SHP77 treated with DMSO at 0.1 percent for 48 hours (cell line): ENCODE data around the gene TAF9B.
"Not testable (repeated sequence)": the region's sequence is repeated elsewhere in the genome, so short reads cannot be mapped to it uniquely, and the experiment has no call there.

Source experiments
- DNase-seq: peaks from one replicate; lab custom pipeline; 2025; lab: John Stamatoyannopoulos, UW

TAF9B gene, protein sequence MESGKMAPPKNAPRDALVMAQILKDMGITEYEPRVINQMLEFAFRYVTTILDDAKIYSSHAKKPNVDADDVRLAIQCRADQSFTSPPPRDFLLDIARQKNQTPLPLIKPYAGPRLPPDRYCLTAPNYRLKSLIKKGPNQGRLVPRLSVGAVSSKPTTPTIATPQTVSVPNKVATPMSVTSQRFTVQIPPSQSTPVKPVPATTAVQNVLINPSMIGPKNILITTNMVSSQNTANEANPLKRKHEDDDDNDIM

DNA sequence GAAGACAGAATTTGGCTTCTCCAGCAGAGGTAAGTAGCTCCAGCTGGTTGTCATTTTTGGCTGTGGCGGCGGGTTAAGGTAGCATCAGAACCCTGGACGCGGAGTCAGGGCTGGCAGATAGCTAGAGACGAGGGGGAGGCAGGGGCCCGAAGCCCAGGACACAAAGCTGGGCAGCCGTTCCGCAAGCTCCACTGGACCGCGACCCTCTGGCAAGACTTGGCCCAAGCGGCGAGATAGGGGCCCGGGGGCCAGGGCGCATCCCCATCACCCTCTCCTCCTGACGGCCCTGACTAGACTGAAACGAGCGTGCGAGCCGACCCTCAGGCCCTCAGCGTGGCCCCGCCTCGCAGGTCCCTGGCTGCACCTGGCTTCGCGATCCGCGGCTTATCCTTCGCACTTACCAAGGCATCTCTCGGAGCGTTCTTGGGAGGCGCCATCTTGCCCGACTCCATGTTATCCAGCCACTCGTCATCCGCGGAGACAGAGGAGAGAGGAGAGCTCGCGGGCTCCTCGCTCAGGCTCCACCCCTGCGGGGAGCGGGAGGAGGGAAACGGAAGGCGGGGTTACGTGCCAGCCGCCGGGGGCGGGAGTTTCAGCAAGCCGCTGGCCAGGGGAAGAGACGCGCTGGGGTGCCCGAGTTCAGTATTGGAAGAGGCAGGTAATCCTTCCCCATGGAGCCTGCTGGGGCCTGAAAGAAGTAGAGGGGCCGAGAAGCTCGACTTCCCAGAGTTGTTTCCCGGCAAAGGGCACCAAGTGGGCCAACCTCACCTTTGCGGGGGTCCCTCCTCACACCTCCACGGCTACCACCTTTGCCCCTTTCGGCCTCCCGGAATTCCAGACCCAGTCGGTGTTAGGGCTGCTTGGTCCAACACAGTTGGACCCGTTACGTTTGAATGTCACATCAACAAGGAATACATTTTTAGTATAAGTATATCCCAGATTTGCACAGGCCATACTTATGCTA lies at the start of gene TAF9B:
Gene TAF9B, minus strand, starts transcription at position 491 of the 964 bp plus-strand sequence. Its CDS starts 39 bp downstream, at position 452.
- DNase-seq = peak; percentile 14

GRCh38 chrX:78182881-78183280 lies 43.4 kb upstream of the TAF9B start:
- no peak for DNase-seq

DNA sequence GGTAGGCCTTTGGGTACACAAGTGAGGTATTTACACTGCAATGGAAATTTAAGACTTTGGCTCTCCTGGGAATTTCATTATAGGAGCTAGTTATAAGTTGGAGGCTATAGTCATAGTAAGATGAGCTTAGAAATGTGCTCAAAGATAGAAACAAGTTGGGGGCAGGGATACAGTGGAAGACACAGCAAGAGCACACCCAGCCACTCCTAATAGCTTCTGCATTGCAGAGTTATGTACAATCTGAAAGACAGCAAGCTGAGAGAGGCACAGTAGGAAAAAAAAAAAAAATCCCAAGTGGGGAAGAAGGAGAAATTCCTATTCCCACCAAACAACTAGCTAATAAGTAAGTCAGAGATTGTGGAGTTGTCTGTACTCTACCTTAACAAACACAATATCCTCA lies 41.9 kb upstream of the TAF9B start:
- no peak for DNase-seq

DNA sequence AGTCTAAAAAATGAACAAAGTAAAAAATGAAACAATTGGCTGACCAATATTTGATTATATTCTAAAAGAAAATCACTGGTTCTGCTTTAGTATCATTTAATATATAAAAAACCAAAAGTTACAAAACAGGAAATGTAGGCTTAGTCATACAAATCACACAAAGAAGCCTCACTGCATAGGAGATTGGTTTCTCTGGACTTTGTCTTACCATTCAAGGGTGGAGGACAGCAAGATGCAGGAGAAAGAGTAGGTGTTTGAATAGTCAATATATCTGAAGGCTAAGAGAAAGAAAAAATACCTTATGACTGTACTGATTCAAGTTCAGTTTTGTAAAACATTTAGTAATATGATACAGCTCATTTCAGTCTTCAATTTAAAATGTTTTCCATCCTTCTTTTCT lies 28.6 kb upstream of the TAF9B start:
- DNase-seq = no peak

GRCh38 chrX:78165425-78165824 lies 26.0 kb upstream of the TAF9B start:
- no peak for DNase-seq

DNA sequence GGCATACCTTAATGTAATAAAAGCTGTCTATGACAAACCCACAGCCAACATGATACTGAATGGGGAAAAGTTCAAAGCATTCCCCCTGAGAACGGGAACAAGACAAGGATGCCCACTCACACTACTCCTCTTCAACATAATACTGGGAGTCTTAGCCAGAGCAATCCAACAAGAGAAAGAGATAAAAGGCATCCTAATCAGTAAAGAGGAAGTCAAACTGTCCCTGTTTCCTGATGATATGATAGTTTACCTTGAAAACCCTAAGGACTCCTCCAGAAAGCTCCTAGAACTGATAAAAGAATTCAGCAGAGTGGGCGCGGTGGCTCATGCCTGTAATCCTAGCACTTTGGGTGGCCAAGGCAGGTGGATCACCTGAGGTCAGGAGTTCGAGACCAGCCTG lies 23.7 kb upstream of the TAF9B start:
- not testable (repeated sequence) for DNase-seq

- not testable (repeated sequence) for DNase-seq
Observed at GRCh38 chrX:78160711-78161110, 21.3 kb upstream of the TAF9B start.

- DNase-seq = not testable (repeated sequence)
Observed at GRCh38 chrX:78157846-78158245, 18.4 kb upstream of the TAF9B start.

DNA sequence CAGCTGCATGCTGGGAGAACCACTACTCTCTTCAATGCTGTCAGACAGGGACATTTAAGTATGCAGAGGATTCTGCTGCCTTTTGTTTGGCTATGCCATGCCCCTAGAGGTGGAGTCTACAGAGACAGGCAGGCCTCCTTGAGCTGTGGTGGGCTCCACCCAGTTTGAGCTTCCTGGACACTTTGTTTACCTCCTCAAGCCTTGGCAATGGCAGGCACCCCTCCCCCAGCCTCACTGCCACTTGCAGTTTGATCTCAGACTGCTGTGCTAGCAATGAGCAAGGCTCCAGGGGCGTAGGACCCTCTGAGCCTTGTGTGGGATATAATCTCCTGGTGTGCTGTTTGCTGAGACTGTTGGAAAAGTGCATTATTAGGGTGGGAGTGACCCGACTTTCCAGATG lies 17.9 kb upstream of the TAF9B start:
- DNase-seq = not testable (repeated sequence)

- DNase-seq = not testable (repeated sequence)
Observed at GRCh38 chrX:78147002-78147540, 7.6 kb upstream of the TAF9B start.

- no peak for DNase-seq
Observed at GRCh38 chrX:78140206-78140605, 756 bp upstream of the TAF9B start.

DNA sequence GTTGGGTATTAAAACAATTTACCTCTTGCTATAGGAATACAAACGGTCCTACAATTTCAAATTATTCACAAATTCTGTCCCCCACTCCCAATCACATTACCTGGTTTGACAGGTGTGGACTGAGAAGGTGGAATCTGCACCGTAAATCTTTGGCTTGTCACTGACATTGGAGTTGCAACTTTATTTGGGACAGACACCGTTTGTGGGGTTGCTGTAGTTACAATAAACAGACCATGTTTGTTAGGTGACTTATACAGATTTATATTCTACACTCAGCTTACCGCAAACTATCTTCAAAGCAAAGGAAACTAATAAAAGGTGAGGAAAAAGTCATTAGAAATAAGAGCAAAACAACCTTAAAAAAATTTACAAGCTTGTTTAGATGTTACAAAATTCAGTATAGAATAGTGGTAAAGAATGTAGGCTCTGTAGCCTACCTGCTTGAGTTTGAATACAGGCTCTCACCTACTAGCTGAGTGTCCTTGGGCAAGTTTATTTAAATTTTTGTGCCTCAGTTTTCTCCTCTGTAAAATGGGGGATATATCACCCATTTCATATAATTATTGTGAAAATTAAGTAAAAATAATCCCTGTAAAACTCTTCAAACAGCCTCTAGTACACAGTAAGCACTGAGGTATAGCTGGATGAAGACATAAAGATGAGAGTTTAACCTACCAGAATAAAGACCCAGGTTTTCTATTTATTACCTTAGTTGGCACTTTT lies 6.1 kb downstream of the TAF9B start:
- DNase-seq = no peak

DNA sequence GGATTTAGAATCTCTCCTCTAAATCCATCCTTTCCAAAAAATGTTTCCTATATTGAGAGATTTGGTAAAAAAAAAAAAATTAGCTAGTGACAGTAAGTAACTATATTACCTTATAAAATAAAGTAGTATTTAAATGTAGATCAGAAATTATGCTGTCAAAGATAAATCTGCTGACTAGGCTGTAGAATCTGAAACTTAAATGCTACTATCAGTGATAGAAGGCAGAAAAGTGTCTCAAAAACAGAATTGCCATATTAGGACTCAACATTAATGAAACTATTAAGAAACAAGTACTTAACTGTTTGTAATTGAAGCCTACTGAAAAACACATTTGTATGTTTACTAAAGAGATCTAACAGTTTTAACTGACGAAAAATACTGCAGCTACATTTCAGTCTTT lies 8.3 kb downstream of the TAF9B start:
- no peak for DNase-seq

DNA sequence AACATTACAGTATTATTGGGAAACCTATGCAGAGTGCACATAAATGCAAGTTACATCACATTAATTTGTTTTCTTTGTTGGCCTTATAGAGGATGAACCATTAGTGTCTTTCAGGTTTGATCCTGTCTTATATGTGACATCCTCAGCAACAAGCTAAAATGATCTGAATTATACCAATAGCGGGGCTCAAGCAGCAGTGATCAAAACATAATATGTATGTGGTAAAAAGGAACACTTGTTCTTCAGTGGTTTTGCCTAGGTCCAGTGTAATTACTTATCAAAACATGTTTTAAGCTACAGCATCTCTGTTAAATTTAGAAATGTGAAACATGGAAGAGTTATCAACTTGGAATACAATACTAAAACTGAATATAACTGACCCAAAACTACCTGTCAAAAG lies 9.1 kb downstream of the TAF9B start:
- no peak for DNase-seq

DNA sequence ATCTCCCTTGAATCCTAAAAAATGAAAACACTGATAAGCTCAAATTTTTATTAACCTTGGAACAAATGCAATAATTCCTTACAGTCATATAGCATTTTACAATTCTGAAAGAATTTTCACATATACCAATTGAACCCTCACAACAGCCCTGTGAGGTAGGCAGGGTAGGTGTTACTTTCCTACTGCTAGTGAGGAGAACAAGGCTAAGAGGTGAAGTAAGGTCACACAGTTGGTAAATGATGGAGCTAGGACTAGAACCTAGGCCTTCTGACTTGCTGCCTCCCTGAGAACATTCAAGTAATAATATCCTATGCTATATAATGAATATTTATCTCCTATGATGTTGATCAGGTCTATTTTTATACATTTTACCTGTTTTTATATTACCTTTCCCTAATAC lies 9.7 kb downstream of the TAF9B start:
- DNase-seq = no peak

DNA sequence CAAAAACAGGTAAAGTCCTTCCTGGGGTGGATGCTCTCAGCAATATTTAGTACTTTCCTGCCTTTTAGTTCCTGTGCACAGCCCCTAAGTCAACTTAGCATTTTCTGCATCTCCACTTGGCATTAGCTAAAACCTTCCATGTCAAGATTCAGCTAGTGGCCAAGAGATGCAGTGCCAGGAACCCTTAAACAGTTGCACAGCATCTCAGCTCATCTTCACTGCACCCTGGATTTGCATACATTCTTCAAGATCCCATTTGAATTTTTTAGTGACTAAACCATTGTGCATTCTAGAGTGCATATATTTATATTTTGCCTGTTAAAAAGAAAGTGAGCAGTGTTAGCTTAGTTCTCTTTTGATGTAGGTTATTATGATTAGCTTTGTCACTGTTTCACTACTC lies 13.7 kb downstream of the TAF9B start:
- not testable (repeated sequence) for DNase-seq

DNA sequence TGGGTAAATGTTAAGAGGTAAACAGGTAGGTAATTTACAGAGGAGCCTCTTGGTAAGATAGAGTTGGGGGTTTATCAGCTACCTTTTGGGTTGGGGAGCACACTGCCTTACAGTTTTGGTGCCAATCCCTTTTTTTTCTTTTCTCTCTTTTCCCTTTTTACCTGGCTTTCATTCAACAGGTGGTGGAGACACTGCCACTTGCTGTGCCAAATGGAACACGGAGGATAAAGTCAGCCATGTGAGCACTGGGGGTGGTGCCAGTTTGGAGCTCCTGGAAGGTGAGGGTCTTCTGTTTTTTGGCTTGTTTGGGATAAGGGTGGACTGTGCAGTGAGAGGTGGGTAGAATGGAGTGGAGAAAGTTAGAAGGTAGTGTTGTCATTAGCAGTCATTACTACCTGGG lies 14.3 kb downstream of the TAF9B start:
- no peak for DNase-seq

- no peak for DNase-seq
Observed at GRCh38 chrX:78124307-78124706, 15.1 kb downstream of the TAF9B start.

DNA sequence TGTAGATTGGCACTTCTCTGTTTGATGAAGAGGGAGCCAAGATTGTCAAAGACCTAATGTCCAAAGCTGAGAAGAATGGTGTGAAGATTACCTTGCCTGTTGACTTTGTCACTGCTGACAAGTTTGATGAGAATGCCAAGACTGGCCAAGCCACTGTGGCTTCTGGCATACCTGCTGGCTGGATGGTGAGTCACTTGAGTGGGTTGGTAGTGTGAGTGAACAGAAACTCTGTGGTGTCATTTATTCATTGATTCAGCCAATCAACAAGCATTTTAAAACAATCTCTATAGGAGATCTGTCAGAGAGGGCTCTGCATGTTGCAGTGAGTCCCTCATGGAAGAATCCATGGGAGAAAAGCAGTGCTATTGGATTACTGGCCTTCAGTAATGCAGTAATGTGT lies 16.3 kb downstream of the TAF9B start:
- no peak for DNase-seq

GRCh38 chrX:78119521-78120227 lies 19.8 kb downstream of the TAF9B start:
- no peak for DNase-seq

DNA sequence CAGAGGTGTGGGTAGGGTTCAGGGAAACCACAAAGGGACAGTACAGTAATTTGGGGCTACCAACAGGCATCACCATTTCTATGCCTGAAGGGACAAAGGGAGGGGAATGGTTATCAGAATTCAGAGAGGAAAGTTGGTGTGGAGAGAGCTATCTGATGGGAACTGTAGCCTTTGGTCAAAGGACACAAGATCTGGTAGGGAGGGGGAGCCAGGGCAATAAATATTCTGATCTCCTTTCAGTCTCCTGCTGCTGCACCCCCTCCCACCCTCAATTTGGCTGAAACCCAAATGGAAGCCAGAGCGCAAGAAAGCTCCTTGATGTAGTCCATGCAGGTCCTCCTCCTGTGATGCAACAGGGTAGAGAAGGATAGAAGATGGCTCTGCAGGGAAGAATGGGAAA lies 20.8 kb downstream of the TAF9B start:
- DNase-seq = no peak

- DNase-seq = no peak
Observed at GRCh38 chrX:78116766-78117165, 22.7 kb downstream of the TAF9B start.
